Transverse colon (tissue), 4 donors: ENCODE data around the gene ARHGEF40.

ENCODE experiments used
- CTCF ChIP-seq, 5 experiments: fragments of 200-600 bp in 3 of 5; fragments of 450-650 bp in 2 of 5; sonication (generic) in 3 of 5; IDR thresholded peaks; 1 replicate in 2 of 5; 2 replicates in 3 of 5; pipeline ENCODE4 v1.5.1; 2016 to 2017; ENCODE audit warnings: antibody characterized with exemption in 5 of 5, inconsistent platforms in 3 of 5, mild to moderate bottlenecking in 2 of 5, moderate library complexity in 1 of 5
- EP300 ChIP-seq: sonication (generic); formaldehyde crosslinking; IDR thresholded peaks from one replicate; pipeline ENCODE4 v1.6.1; 2017; ENCODE audit warnings: antibody characterized with exemption, low read depth
- POLR2A ChIP-seq: fragments of 450-650 bp; IDR thresholded peaks from one replicate; pipeline ENCODE4 v1.6.1; 2016; ENCODE audit warnings: antibody characterized with exemption, mild to moderate bottlenecking, moderate library complexity
- POLR2AphosphoS5 ChIP-seq, 3 donors: sonication (generic); formaldehyde crosslinking; IDR thresholded peaks; one replicate each; pipeline ENCODE4 v1.6.1; 2016; ENCODE audit warnings: antibody characterized with exemption in 3 of 3

DNA sequence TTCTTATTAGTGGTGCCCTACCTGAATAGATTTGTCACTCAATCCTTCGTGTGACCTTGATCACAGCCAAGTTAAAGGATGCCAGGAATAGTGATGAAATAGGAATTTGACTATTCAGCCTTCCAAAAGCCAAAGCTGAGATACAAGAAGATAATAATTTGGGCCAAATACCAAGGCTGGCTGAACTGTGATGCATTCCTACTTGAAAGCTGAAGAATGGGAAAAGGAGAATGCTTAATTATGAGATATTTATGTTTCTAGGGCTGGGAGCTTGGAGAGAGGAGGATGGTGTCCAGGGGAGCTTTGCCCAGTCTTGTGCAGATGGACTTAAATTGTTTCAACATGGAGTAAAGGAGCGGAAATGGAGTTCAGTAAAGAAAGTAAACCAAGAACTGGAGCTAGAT, 22.7 kb upstream of the ARHGEF40 start:
- TF ChIP-seq POLR2A: no peak
- no peak for TF ChIP-seq CTCF (IDR thresholded peaks at IDR 0.05)
- no peak for TF ChIP-seq EP300
- no peak for TF ChIP-seq POLR2AphosphoS5 (IDR thresholded peaks at IDR 0.05)
